Vagina (tissue), 2 donors: ENCODE data around the gene KCNC3.

Experiments
- CTCF ChIP-seq, 3 experiments: fragments of 450-650 bp in 2 of 3; fragments of 200-600 bp in 1 of 3; sonication (generic) in 1 of 3; IDR thresholded peaks; one replicate each; pipeline ENCODE4 v1.5.1; 2017 to 2019; ENCODE audit warnings: antibody characterized with exemption in 3 of 3, mild to moderate bottlenecking in 2 of 3, moderate library complexity in 2 of 3
- POLR2A ChIP-seq, 2 donors: fragments of 450-650 bp; IDR thresholded peaks; one replicate each; pipeline ENCODE4 v1.6.1; 2017; ENCODE audit warnings: antibody characterized with exemption in 2 of 2, mild to moderate bottlenecking in 2 of 2, moderate library complexity in 2 of 2

- TF ChIP-seq CTCF (IDR thresholded peaks at IDR 0.05) (no peak), POLR2A (IDR thresholded peaks at IDR 0.05) (no peak)
These were observed 2.2 kb upstream of the KCNC3 start for GRCh38 chr19:50331221-50331993.
